22Rv1 (cell line): Measurements from ENCODE around the gene CAPN11.

ENCODE experiments used
- CTCF ChIP-seq: fragments of 450-650 bp; IDR thresholded peaks from 2 replicates; pipeline ENCODE4 v1.5.1; 2017; ENCODE audit warnings: mild to moderate bottlenecking
- ZFX ChIP-seq: fragments of 450-650 bp; IDR thresholded peaks from 2 replicates; pipeline ENCODE4 v1.6.1; 2017; ENCODE audit warnings: antibody characterized with exemption, borderline replicate concordance

- TF ChIP-seq CTCF, result no peak
- TF ChIP-seq ZFX, result no peak
Measured at GRCh38 chr6:44202332-44202971, 43.8 kb downstream of the CAPN11 start.
